ENCODE data around the gene PLA2G4B. TPM values are rescaled to one million over a fixed set of nuclear protein-coding genes. Genes with fewer than 3 reads are reported as not detected.

Gene PLA2G4B
- polyA plus RNA-seq, 1 donor (not counting 4 experiments of a cell fraction or from before 2014, with no cell fraction given): 8.6 TPM

DNA sequence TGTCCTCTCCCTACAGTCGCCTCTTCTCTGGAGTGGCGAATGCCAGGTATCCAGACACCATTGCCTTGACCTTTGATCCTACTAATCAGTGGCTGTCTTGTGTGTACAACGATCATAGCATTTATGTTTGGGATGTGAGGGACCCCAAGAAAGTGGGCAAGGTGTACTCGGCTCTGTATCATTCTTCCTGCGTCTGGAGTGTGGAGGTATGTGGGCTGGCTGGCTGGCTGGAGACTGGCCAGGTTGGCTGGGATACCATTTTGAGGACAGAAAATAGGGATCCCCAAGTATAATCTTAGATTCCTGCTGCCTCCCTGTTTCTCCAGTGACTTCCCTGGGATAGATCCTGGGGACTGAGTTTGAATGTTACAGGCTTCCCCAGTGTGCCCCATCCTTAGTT is 24.1 kb upstream of the PLA2G4B start:
- Histone ChIP-seq H3K36me3 (ENCODE audit: control insufficient read depth in 2 of 2, extremely low read depth in 1 of 2, insufficient read depth in 2 of 2, low read length in 2 of 2) (peaks cover 69 to 88% of the 10 kb centered on the region in 2 experiments), H3K9ac (ENCODE audit: control insufficient read depth, extremely low read depth, insufficient read depth, low read length) (no peak overlapping the region), H3K9me3 (ENCODE audit: control insufficient read depth, low read depth, low read length) (no peaks in the 10 kb centered on the region), H3K9me1 (ENCODE audit: control insufficient read depth, extremely low read depth, insufficient read depth, low read length) (no peaks in the 10 kb centered on the region), H3K27me3 (ENCODE audit: control insufficient read depth, extremely low read depth, insufficient read depth, low read length) (no peaks in the 10 kb centered on the region), H3K79me2 (ENCODE audit: control insufficient read depth, insufficient read depth, low read length) (peaks cover 21% of the 10 kb centered on the region), H3K4me1 (ENCODE audit: control insufficient read depth, extremely low read depth, insufficient read depth, low read length) (peaks cover 6% of the 10 kb centered on the region), H4K20me1 (ENCODE audit: control insufficient read depth, extremely low read depth, insufficient read depth, low read length) (no peaks in the 10 kb centered on the region), H2AFZ (ENCODE audit: control insufficient read depth, low read length) (no peak overlapping the region), H3K4me3 (ENCODE audit: control insufficient read depth in 2 of 3, extremely low read depth in 1 of 3, insufficient read depth in 2 of 3, low read depth in 1 of 3, low read length in 3 of 3) (no peak overlapping the region), H3K27ac (ENCODE audit: control insufficient read depth, insufficient read depth, low read length) (no peak overlapping the region), H3K4me2 (ENCODE audit: control insufficient read depth, extremely low read depth, insufficient read depth, low read depth, low read length) (no peak overlapping the region)
- FAIRE-seq (no peak), DNase-seq (ENCODE audit: low read depth, low spot score) (no peak)
- dilution Hi-C loops (cut with MboI; ENCODE audit: extremely low pct_ligation_motif_present, low sequenced_read_pairs): no loop called here
- TF ChIP-seq EZH2 (IDR thresholded peaks at IDR 0.05; ENCODE audit: low read length): no peak
- TF ChIP-seq, protein P1, sequence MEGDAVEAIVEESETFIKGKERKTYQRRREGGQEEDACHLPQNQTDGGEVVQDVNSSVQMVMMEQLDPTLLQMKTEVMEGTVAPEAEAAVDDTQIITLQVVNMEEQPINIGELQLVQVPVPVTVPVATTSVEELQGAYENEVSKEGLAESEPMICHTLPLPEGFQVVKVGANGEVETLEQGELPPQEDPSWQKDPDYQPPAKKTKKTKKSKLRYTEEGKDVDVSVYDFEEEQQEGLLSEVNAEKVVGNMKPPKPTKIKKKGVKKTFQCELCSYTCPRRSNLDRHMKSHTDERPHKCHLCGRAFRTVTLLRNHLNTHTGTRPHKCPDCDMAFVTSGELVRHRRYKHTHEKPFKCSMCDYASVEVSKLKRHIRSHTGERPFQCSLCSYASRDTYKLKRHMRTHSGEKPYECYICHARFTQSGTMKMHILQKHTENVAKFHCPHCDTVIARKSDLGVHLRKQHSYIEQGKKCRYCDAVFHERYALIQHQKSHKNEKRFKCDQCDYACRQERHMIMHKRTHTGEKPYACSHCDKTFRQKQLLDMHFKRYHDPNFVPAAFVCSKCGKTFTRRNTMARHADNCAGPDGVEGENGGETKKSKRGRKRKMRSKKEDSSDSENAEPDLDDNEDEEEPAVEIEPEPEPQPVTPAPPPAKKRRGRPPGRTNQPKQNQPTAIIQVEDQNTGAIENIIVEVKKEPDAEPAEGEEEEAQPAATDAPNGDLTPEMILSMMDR (optimal IDR thresholded peaks at IDR 0.05 in 1 of 3, IDR thresholded peaks at IDR 0.05 in 1 of 3, conservative IDR thresholded peaks at IDR 0.05 in 1 of 3; ENCODE audit: extremely low read depth in 1 of 3, insufficient read depth in 2 of 3, low read length in 3 of 3): no peak

DNA sequence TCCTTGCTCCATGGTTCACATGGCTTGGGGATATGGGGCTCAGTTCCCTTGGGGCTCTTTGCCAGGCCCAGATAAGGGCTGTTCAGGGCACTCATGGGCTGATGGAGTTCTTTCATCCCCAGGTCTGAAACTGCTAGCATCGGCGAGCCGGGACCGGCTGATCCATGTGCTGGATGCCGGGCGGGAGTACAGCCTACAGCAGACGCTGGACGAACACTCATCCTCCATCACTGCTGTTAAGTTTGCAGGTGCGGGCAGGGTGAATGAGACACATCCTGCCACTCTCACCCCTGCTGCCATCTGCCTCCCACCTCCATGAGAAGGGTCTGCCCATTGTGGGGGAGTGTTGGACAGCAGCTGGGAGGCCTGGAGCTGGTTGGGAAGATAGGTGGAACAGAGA is 21.9 kb upstream of the PLA2G4B start:
- no peak for TF ChIP-seq EZH2 (IDR thresholded peaks at IDR 0.05; ENCODE audit: low read length)
- Histone ChIP-seq H3K9ac (ENCODE audit: control insufficient read depth, extremely low read depth, insufficient read depth, low read length) (no peak overlapping the region), H3K79me2 (ENCODE audit: control insufficient read depth, insufficient read depth, low read length) (peaks cover 10% of the 10 kb centered on the region), H2AFZ (ENCODE audit: control insufficient read depth, low read length) (no peak overlapping the region), H3K9me1 (ENCODE audit: control insufficient read depth, extremely low read depth, insufficient read depth, low read length) (no peaks in the 10 kb centered on the region), H3K4me3 (ENCODE audit: control insufficient read depth in 2 of 3, extremely low read depth in 1 of 3, insufficient read depth in 2 of 3, low read depth in 1 of 3, low read length in 3 of 3) (no peak overlapping the region), H3K9me3 (ENCODE audit: control insufficient read depth, low read depth, low read length) (no peaks in the 10 kb centered on the region), H3K4me2 (ENCODE audit: control insufficient read depth, extremely low read depth, insufficient read depth, low read depth, low read length) (no peak overlapping the region), H3K4me1 (ENCODE audit: control insufficient read depth, extremely low read depth, insufficient read depth, low read length) (no peaks in the 10 kb centered on the region), H3K36me3 (ENCODE audit: control insufficient read depth in 2 of 2, extremely low read depth in 1 of 2, insufficient read depth in 2 of 2, low read length in 2 of 2) (peaks cover 77 to 91% of the 10 kb centered on the region in 2 experiments), H3K27me3 (ENCODE audit: control insufficient read depth, extremely low read depth, insufficient read depth, low read length) (no peaks in the 10 kb centered on the region), H4K20me1 (ENCODE audit: control insufficient read depth, extremely low read depth, insufficient read depth, low read length) (no peaks in the 10 kb centered on the region), H3K27ac (ENCODE audit: control insufficient read depth, insufficient read depth, low read length) (no peak overlapping the region)
- FAIRE-seq (no peak), DNase-seq (ENCODE audit: low read depth, low spot score) (no peak)
- dilution Hi-C loops (cut with MboI; ENCODE audit: extremely low pct_ligation_motif_present, low sequenced_read_pairs): no loop called here

DNA sequence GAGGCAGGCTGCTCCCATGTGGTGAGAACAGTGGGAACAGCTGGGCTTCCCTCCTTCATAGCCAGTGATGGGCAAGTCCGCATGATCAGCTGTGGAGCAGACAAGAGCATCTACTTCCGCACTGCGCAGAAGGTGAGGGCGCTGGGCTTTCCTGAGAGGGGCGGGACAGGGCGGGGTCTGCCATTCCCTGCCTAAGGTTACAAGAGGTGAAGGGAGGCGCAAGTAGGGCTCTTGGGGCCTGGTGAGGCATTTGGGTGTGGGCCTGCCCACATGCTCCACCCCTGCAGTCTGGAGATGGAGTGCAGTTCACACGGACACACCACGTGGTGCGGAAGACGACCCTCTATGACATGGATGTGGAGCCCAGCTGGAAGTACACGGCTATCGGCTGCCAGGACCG is 21.3 kb upstream of the PLA2G4B start:
- H3K36me3 ChIP-seq (ENCODE audit: control insufficient read depth in 2 of 2, extremely low read depth in 1 of 2, insufficient read depth in 2 of 2, low read length in 2 of 2): peaks cover 75 to 92% of the 10 kb centered on the region in 2 experiments
- no peak for FAIRE-seq
- dilution Hi-C loops (cut with MboI; ENCODE audit: extremely low pct_ligation_motif_present, low sequenced_read_pairs): no loop called here

More for the DNA sequence above, 21.3 kb upstream of the PLA2G4B start:
- Histone ChIP-seq H3K79me2 (ENCODE audit: control insufficient read depth, insufficient read depth, low read length) (peaks cover 6% of the 10 kb centered on the region), H3K9me3 (ENCODE audit: control insufficient read depth, low read depth, low read length) (no peaks in the 10 kb centered on the region), H3K9me1 (ENCODE audit: control insufficient read depth, extremely low read depth, insufficient read depth, low read length) (no peaks in the 10 kb centered on the region), H2AFZ (ENCODE audit: control insufficient read depth, low read length) (no peak overlapping the region), H3K4me1 (ENCODE audit: control insufficient read depth, extremely low read depth, insufficient read depth, low read length) (no peaks in the 10 kb centered on the region), H3K4me3 (ENCODE audit: control insufficient read depth in 2 of 3, extremely low read depth in 1 of 3, insufficient read depth in 2 of 3, low read depth in 1 of 3, low read length in 3 of 3) (no peak overlapping the region), H3K9ac (ENCODE audit: control insufficient read depth, extremely low read depth, insufficient read depth, low read length) (no peak overlapping the region), H3K4me2 (ENCODE audit: control insufficient read depth, extremely low read depth, insufficient read depth, low read depth, low read length) (no peak overlapping the region), H3K27me3 (ENCODE audit: control insufficient read depth, extremely low read depth, insufficient read depth, low read length) (no peaks in the 10 kb centered on the region), H3K27ac (ENCODE audit: control insufficient read depth, insufficient read depth, low read length) (no peak overlapping the region), H4K20me1 (ENCODE audit: control insufficient read depth, extremely low read depth, insufficient read depth, low read length) (no peaks in the 10 kb centered on the region)
- no peak for DNase-seq (ENCODE audit: low read depth, low spot score)
- TF ChIP-seq EZH2 (IDR thresholded peaks at IDR 0.05; ENCODE audit: low read length): no peak
- TF ChIP-seq, protein P1 (optimal IDR thresholded peaks at IDR 0.05 in 1 of 3, IDR thresholded peaks at IDR 0.05 in 1 of 3, conservative IDR thresholded peaks at IDR 0.05 in 1 of 3; ENCODE audit: extremely low read depth in 1 of 3, insufficient read depth in 2 of 3, low read length in 3 of 3): no peak

Data from keratinocyte (primary cell).